Limb (tissue), 2 donors: Measurements from ENCODE around the gene APOA1.

Experiments used
- DNase-seq, 2 donors: peaks; one replicate each; pipeline ENCODE4 v3.0.0-alpha.2; 2016; ENCODE audit errors: extremely low spot score in 2 of 2

Gene APOA1

DNA sequence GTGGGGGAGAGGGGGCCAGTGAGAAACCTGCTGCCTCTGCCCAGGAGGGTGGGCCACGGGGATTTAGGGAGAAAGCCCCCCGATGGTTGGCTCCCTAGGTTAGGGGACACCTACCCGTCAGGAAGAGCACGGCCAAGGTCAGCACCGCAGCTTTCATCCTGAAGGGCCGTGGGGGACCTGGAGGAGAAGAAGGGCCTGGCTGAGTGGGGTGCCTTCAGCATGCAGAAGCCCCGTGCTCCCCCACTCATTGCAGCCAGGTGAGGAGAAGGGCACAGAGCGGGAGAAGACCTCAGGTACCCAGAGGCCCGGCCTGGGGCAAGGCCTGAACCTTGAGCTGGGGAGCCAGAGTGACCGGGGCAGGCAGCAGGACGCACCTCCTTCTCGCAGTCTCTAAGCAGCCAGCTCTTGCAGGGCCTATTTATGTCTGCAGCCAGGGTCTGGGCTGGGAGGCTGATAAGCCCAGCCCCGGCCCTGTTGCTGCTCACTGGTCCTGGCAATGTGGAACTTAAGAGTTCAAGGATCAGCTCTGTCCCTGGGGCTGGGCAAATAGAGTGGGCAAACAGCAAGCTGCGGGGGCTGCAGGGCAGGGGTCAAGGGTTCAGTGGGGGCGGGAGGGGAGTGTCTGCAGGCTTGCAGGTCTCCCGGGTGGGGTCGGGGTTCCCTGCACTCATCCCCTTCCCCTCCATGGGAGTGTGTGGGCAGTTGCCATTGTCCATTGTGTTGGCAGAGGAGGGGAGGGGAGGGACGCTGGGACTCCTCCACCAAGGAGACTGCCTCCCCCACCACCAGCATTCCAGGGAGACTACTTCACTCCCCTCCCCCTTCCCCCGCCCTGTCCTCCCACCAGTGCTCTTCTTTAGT lies at the start of gene APOA1:
Gene APOA1, minus strand, starts transcription at position 392 of the 861 bp plus-strand sequence. Its CDS starts 235 bp downstream, at position 157.
- no peak for DNase-seq

DNA sequence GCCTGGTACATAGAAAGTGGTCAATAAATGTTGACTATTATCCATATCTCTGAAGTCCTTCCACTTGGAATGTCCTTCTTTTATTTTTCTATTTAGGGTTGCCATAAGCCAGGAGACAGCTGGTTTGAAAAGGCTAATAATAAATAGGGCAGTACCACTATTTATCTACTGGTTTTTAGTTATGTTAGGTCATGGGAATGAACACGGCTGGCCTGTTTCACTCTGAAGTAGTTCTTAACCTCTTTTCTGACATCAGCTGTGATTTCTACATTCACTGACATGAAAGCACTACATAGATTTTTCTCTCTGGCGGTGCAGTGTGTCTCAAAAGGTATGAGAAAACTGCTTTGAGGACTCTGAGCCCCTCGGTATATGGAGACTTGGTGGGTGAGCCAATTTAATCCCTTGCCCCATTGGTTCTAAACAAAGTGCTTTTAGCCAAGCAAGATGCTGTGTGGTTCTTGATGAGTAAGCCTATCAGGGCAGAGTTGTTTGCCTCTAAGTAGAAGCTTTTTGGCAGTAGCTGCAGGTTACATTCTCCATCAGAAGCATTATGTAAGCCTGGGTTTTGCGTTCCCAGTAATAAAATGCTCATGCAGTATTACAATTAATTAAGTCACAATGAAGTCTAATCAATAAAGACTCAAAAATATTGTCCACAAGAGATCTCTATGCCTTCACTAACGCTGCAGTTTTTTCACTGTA lies 48.7 kb upstream of the APOA1 start:
- DNase-seq = no peak

DNA sequence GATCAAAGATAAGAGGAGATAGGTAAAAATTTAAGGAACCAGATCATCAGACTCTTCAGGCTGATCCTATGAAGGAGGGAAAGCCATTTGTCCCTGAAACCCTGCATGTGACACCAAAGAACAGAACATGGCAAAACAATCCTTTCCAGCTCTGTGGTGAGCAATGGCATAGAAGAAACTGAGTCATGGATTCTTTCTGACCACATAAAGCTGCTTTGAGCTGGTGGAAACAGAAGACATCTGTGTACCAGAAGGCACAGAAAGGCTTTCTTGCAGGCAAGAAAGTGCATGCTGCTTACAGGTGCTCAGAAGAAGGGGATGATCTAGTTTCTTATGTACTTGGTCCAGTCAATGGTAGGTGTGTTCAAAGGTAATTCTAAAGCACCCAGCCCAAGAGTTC lies 45.0 kb upstream of the APOA1 start:
- no peak for DNase-seq

DNA sequence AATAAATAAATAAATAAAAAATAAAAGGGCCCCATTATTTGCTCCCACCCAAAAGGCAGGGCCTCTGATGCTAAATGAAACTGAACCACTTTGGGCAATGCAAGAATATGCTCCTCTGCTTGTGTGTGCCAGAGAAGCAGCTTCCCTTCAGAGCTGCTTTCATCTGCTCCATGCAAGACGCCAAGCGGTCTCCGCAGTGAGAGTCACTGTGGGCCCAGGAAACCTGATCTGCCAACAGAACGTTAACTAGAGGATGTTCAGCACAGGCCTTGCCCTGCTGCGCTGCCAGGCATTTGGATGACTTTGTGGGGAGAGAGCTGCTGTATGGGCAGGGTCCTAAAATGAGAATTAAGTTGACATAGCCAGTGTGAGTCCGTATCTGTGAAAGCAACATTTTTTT lies 43.7 kb upstream of the APOA1 start:
- DNase-seq = peak in 1 of 2 donors; percentile 41

DNA sequence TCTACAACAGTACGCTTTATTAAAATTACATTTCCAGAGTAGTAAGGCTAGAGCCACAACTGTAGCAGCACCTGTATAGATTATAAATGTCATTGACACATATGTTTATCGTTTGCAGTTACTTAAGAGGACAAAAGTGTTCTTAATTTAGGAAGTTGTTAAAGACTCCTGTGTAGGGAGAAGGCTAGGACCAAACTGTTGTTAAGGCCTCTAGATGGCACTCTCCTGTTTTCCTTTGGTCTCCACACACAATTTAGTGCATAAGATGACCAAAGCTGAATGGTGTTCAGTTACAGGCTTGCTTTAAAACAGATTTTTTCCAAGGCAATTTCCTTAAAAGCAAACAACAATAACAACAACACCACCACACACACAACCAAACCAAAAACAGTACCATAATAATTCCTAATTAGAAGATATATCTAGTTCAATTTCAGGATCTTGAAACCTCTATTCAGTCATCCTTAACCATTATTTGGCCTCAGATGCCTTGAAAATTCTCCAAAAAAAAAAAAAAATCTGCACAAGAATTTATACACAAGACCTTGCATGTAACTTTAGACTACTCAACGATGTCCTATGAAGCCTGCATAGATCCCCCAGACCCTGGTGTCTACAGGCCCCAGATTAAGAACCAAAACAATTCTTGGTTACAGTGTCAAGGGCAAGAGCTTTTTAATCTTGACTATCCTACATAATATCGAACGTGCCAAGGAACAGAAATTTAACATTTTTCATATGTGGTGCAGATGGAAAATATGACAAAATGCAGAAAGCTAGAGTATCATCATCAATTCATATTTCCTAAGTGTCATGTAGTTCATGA lies 42.6 kb upstream of the APOA1 start:
- DNase-seq = peak in 1 of 2 donors; percentile 83

DNA sequence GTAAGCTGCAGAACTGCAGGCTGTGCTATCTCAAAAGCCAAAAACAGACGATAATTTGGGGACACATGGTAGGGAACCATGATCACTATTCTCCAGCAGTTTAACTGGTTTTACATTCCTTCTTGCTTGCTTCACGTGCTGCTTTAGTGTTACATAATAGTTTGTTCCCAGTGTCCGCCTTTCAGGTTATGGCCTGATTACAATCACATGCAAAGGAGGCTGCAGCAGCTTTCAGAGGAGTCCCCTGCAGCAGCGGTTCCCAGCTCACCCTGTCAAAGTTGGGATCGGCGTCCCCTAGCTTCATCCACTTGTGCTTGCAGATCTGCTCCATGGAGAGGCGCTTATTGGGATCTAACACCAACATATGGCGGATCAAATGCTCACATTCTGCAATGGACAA lies 39.2 kb upstream of the APOA1 start:
- DNase-seq = no peak

DNA sequence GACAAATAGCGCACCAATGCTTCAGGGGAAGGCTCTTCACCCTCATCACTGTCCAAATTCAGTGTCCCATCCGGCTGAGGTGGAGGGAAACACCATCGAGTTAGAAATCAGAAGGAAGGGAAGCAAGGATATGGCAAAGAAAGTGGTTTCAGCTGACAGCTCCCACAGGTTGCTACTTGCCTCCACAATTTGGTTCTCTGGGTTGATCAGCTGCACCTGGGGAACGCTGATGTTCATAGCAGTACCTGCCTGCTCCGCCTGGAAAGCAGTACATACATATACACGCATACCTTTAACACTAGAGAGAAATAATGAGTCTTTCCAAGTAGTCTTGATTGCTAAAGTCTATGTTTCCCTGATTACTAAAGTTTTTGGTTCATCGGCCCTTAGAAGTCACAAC lies 37.8 kb upstream of the APOA1 start:
- DNase-seq = no peak

DNA sequence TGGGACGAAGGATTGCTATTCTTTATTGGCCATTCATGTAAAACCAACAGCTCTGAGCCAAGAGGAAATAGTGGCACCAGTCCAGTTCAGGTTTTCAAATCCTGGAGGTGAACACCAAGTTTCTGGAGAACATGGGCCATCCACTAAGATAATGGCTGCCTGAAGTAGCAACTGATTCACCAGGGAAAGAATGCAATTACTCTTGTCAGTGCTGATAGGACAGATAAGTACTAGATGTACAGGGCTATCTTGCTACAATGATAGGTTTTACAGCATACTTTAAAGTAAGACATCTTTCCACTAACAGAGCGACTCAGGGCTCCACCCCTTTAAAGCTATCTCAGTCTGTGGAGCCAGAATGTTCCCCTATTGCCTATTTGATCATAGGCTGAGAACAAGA lies 36.8 kb upstream of the APOA1 start:
- DNase-seq = no peak

DNA sequence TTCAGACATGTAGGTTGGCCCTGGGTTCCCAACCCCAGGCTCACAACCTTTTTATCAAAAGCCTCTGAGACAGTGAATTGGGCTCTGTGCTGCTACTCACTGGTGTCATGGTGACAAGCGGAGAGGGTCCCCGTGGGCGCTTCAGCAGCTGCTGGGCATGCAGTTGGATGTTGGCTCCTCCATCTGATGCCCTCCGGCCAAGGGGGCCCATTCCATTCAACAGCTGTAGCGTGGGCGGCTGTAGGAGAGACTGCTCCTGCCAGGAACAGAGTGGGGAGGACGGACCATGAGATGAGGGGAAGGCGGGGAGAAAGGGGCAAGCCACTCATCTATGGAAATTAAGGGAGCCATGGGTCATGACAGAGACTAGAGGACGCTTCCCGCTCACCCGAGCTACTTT lies 36.0 kb upstream of the APOA1 start:
- no peak for DNase-seq

DNA sequence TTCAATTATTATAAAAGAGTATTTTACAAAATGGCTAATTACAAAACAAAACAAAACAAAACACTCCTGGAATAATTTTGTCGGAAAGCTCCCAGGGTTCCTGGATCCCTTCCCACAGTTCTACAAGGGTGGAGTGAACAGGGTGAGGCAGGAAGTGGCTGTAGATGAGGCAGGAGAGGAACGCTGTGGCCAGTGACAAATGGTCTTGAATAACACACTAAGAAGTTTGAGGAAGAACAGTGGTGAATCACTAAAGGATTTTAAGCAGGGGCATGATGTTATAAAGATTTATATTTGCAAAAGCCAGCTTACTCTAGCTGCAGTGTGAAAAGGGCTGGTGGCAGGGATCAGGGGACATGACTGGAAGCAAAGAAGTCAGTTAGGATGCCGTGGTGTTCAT lies 33.8 kb upstream of the APOA1 start:
- DNase-seq = no peak

DNA sequence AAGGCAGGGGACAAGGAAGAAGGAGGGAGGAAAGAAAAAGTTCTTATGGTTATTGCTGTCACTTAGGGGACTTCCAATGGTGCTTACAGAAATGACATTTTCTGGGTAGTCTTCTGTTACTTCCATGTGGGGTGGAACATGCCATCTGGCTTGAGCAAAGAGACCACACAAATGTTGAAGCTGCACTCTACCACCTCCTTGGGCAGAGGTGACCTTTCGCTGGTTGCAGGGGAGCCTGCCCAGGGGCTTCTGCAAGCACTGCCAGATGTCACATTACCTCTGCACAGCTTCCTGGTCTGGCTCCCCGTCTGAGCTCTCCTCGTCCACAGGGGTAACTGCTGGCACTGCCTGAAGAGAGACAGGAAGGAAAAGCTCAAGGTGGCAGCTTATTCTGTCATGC lies 32.6 kb upstream of the APOA1 start:
- DNase-seq = no peak

DNA sequence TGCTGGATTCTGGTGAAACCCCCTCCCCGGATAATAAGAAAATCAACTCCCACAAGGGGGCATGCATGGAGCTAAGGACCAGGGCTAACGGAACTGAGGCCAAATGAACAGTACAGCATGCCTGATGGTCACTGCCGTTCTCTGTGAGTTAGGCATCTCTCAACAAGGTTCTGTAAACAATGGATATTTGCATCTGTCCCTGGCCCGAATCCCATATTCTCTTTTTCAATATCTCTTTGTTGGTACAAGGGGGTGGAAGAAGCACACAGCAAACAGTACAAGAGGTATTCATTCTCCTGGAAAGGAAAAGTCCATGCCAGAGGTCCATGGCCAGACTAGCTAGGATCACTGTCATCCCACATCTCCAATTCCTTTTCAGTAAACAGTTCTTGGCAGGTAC lies 32.2 kb upstream of the APOA1 start:
- no peak for DNase-seq

DNA sequence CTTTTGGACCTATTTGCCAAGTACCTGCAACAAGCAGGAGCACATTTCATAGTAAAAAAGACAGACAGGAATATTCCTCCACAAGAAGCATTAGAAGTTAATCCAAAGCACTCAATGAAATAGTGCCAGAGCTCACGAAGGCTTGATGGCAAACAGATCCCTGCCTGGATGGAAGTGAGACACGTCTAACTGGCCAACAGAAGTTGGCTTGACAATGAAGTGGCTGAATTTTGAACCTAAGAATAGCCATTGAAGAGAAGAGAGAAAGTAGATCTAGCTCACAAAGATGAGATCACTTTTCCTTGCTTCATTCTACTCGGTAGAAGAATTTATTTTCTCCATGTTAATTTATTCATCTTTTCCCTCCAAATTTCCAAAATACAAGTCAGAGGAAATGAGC lies 30.6 kb upstream of the APOA1 start:
- no peak for DNase-seq

DNA sequence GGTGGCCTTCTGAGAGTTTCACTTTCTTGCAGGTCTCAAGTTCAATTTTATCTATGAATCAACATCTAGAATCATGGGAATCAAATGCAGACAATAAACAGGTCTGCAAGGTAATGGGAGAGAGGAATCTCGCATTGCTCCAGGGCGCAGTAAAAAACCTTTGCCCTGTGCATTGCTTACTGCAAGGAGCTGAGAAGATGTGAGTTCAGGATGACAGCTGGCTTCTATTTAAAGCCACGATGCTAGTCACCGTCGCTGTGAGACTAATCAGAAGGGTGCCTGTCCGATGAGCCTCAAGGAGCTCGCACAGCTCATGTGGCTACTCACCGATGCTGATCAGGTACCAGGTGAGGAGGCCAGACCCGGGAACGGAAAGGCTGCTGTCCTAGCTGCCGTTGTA lies 30.2 kb upstream of the APOA1 start:
- DNase-seq = no peak

DNA sequence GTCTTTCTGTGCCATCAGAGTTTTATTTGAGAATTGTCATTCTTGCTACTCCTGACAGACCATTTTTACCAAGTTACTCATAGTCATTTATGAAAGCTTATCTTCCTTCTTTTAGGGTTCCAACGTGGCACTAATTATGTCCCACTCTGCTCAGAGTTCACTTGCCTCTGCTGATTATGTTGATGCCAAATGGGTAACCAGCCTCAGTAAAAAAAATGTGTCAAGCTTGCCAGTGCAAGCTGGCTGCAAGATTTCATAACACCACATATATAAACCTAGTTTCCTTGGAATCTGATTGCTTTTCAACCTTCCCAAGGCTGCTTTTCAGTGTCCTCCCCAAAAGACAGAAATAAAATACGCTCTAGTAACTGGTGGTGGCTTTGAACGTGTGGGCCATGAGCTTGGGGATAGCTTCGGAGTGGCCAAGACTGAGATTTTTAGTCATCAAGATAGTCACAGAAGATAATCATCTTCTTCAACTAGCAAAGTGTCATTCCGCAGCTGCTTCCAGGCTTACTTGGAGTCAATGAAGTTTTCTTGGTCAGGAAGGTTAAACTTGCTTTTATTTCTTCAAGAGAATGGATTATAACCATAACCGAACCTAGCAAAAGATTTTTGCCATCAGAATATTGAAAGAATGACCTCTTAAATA lies 29.5 kb upstream of the APOA1 start:
- no peak for DNase-seq

DNA sequence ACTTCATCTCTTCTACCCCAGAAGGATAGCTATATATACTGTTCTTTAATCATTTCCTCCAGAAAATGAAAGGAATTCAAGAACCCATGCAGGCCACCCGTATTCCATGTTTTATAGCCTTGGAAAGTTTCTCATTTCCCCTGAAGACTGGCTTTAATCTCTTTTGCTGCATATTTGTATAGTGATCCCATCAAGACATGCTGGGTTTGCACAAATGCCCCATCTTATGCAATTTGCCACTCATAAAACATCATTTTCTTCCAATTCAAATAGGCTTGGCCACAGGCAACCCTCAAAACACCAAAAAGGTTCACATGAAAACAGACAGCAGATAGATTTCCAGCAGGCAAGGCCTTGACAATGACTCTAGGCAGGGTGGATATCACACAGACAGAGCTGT lies 28.3 kb upstream of the APOA1 start:
- DNase-seq = no peak

DNA sequence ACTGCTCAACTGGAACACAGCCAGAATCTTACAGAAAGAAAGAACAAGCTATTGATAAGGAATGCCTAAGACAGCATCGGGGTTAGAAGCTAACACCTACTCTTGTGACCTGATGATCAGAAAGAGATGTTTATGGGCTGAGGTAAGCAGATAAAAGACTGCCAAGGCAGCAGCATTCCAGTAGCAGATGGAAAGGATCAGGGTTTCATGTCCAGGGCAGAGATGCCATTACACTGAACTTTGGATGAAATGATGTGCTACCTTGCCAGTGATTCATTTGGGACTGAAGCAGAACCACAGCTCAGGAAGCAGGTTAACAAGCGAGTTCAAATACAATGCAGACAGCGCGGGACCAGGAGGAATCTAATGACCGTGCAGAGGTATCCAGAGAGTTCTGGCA lies 27.1 kb upstream of the APOA1 start:
- no peak for DNase-seq

DNA sequence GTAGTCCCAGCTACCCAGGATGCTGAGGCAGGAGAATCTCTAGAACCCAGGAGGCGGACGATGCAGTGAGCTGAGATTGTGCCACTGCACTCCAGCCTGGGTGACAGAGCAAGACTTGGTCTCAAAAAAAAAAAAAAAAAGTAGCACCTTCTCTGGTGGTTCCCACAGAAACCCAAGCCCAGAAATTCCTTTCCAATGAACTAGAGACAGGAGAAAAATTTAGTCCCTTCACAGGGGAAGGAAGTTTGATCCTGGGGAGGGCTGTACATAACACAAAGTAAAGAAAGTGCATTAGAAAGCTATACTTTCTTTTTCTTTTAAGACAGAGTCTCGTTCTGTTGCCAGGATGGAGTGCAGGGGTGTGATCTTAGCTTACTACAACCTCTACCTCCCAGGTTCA lies 25.5 kb upstream of the APOA1 start:
- DNase-seq = no peak

DNA sequence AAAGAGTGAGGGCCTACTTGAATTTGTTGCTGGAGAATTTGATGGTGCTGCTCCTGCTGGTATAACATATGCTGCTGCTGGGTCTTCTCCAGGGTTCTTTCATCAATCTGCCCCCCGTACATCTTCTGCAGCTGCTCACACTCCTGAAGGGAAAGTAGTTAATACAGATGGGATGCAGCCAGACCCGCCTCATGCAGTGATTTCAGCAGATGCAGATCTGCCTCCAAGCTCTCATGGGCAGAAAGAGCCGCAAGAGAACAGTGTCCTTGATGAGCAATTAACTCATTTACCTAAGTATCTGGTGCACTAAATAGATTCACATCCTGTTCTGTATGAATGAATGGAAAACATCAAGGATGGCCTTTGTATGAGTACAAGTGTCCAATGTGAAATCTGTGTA lies 24.8 kb upstream of the APOA1 start:
- no peak for DNase-seq

DNA sequence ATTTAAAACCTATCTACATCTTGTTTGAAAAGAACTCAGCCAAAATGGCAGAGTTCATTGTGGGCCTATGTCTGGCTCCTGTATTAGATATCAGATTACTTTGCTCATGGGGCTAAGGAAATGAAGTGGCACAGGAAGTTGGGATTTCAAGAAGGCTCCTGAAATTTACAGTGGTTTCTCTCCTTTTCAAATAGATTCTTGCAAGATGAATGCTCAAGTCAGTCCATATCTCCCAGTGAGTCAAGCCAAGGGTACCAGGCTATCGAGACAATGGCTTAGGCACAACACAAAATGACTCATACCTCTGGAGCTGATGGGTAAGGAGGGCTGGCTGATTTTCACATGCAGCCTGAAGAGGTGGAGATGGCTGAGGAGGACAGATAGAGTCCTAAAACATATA lies 24.1 kb upstream of the APOA1 start:
- DNase-seq = no peak

DNA sequence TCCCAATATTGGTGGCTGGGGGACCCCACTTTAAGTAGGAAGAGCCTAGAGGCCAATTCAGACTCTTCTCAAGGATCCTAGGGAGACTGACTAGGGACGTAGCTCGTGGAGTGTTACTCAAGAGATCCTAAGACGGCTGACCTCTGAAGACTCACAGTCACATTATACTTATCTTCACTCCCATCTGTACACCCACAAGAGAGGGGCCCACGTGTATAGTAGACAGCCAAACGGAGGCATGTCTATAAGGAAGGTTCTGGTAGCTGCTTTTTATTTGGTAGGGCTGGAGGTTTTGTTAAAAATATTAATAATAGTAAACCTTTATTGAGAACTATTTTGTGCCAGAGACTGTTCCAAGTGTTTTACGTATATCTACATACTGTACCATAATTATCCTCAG lies 22.9 kb upstream of the APOA1 start:
- DNase-seq = no peak

DNA sequence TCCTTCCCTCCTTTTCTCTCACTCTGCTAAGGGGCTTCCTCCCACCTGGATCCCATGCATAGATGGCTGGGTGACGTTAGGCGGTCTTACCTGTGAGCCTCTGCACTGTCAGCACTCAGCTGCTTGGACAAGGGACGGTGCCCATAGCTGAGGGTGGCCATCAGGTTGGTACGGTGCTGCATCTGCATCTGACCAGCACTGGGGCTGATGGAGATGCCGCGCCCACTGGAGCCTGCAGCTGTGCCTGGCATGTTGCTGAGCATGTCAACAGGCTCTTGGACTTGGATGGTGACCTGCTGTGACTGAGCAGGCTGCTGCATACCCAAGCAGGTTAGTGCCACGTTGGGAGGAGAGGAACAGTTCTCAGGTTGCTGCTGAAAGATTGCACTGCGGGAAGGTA lies 21.8 kb upstream of the APOA1 start:
- no peak for DNase-seq
